B cell (primary cell): Measurements from ENCODE around the gene ERP44.

Experiments
- EZH2 ChIP-seq: IDR thresholded peaks from 2 replicates; pipeline ENCODE4 v1.6.1; 2012; ENCODE audit warnings: borderline replicate concordance, low read depth, mild to moderate bottlenecking, moderate library complexity, low read length; ENCODE audit not compliant: insufficient read depth, poor library complexity, severe bottlenecking
- TF ChIP-seq, protein P1 (sequence below): fragments of 200-600 bp; IDR thresholded peaks from one replicate; pipeline ENCODE4 v1.8.0; 2022; ENCODE audit warnings: antibody characterized with exemption, mild to moderate bottlenecking

DNA sequence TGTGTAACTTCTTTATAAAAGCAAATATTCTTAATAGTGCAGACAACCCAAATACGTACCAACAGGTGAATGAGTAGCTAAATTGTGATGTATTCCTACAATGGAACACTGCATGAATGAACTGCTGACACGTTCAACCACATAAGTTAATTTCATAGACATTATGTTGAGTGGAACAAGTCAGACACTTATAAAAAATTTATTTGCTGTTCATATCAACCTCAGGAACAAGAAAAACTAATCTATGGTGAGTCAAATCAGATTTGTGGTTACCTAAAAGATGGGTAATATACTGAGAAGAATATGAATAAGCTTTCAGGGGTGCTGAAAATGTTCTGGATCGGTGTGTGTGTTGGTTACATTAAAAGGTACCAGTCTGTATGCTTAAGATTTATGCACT is 35.9 kb upstream of the ERP44 start:
- TF ChIP-seq, protein P1, sequence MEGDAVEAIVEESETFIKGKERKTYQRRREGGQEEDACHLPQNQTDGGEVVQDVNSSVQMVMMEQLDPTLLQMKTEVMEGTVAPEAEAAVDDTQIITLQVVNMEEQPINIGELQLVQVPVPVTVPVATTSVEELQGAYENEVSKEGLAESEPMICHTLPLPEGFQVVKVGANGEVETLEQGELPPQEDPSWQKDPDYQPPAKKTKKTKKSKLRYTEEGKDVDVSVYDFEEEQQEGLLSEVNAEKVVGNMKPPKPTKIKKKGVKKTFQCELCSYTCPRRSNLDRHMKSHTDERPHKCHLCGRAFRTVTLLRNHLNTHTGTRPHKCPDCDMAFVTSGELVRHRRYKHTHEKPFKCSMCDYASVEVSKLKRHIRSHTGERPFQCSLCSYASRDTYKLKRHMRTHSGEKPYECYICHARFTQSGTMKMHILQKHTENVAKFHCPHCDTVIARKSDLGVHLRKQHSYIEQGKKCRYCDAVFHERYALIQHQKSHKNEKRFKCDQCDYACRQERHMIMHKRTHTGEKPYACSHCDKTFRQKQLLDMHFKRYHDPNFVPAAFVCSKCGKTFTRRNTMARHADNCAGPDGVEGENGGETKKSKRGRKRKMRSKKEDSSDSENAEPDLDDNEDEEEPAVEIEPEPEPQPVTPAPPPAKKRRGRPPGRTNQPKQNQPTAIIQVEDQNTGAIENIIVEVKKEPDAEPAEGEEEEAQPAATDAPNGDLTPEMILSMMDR: no peak
- no peak for TF ChIP-seq EZH2
